DND-41 (cell line): ENCODE data around the gene TBC1D22B.

Experiments
- ATAC-seq: fragments of 200-7000 bp; cut with Tn5 transposase; 3 replicates; pipeline ENCODE4 v1.9.1; 2021; ENCODE audit warnings: low read depth; ENCODE audit not compliant: insufficient read depth
- DNase-seq: peaks from one replicate; pipeline ENCODE4 v3.0.0-alpha.2; 2020
- H2AFZ ChIP-seq: 2 replicates; pipeline ENCODE4 v1.6.0; 2012; ENCODE audit warnings: low read depth, low read length
- H3K27ac ChIP-seq: 2 replicates; pipeline ENCODE4 v1.5.1; 2012; ENCODE audit warnings: low read length, inconsistent platforms
- H3K27me3 ChIP-seq: fragments of 200-600 bp; sonication (generic); 2 replicates; pipeline ENCODE4 v1.6.0; 2012; ENCODE audit warnings: low read length, mild to moderate bottlenecking, inconsistent platforms; ENCODE audit not compliant: insufficient read depth, poor library complexity
- H3K36me3 ChIP-seq: 2 replicates; pipeline ENCODE4 v1.5.1; 2012; ENCODE audit warnings: low read length, inconsistent platforms; ENCODE audit not compliant: insufficient read depth
- H3K4me1 ChIP-seq: 2 replicates; pipeline ENCODE4 v1.5.1; 2012; ENCODE audit warnings: mild to moderate bottlenecking, low read length; ENCODE audit not compliant: insufficient read depth
- H3K4me2 ChIP-seq: 2 replicates; pipeline ENCODE4 v1.6.0; 2012; ENCODE audit warnings: mild to moderate bottlenecking, moderate library complexity, low read length, inconsistent platforms; ENCODE audit not compliant: insufficient read depth
- H3K4me3 ChIP-seq, 2 experiments: fragments of 200-600 bp in 1 of 2; shearing (Covaris generic) in 1 of 2; 2 replicates each; pipeline ENCODE4 v1.5.1; 2012 to 2016; ENCODE audit warnings: inconsistent platforms in 2 of 2, low read length in 2 of 2, mild to moderate bottlenecking in 2 of 2, low read depth in 1 of 2, moderate library complexity in 1 of 2
- H3K79me2 ChIP-seq: 2 replicates; pipeline ENCODE4 v1.6.0; 2012; ENCODE audit warnings: low read length, inconsistent platforms; ENCODE audit not compliant: insufficient read depth
- H3K9ac ChIP-seq: 2 replicates; pipeline ENCODE4 v1.6.0; 2012; ENCODE audit warnings: low read depth, mild to moderate bottlenecking, inconsistent platforms, low read length, moderate library complexity
- H3K9me3 ChIP-seq: 2 replicates; pipeline ENCODE4 v1.5.1; 2012; ENCODE audit warnings: low read length, moderate library complexity, mild to moderate bottlenecking, inconsistent platforms; ENCODE audit not compliant: insufficient read depth, severe bottlenecking
- H4K20me1 ChIP-seq: 2 replicates; pipeline ENCODE4 v1.6.0; 2012; ENCODE audit warnings: low read length; ENCODE audit not compliant: insufficient read depth
- EZH2 ChIP-seq: IDR thresholded peaks from 3 replicates; pipeline ENCODE4 v1.6.1; 2012; ENCODE audit warnings: borderline replicate concordance, low read depth, mild to moderate bottlenecking, moderate library complexity, low read length, inconsistent platforms; ENCODE audit not compliant: severe bottlenecking
- TF ChIP-seq, protein P1 (sequence below): IDR thresholded peaks from 2 replicates; pipeline ENCODE4 v1.5.1; 2012; ENCODE audit warnings: borderline replicate concordance, low read length, moderate library complexity, mild to moderate bottlenecking; ENCODE audit not compliant: poor library complexity, severe bottlenecking; ENCODE audit errors: extremely low read depth

Gene TBC1D22B

GRCh38 chr6:37262446-37263026 lies 5.0 kb downstream of the TBC1D22B start:
- ATAC-seq (no peak), DNase-seq (no peak)
- TF ChIP-seq, protein P1, sequence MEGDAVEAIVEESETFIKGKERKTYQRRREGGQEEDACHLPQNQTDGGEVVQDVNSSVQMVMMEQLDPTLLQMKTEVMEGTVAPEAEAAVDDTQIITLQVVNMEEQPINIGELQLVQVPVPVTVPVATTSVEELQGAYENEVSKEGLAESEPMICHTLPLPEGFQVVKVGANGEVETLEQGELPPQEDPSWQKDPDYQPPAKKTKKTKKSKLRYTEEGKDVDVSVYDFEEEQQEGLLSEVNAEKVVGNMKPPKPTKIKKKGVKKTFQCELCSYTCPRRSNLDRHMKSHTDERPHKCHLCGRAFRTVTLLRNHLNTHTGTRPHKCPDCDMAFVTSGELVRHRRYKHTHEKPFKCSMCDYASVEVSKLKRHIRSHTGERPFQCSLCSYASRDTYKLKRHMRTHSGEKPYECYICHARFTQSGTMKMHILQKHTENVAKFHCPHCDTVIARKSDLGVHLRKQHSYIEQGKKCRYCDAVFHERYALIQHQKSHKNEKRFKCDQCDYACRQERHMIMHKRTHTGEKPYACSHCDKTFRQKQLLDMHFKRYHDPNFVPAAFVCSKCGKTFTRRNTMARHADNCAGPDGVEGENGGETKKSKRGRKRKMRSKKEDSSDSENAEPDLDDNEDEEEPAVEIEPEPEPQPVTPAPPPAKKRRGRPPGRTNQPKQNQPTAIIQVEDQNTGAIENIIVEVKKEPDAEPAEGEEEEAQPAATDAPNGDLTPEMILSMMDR: no peak
- TF ChIP-seq EZH2: no peak
- Histone ChIP-seq H3K4me2 (0 out of 2 replicates have a peak overlapping the region, but pooled peaks have one; percentile 3), H3K79me2 (peaks cover 97% of the 10 kb centered on the region), H3K9ac (no peak overlapping the region), H3K4me3 (no peak overlapping the region), H3K27ac (peak overlapping the region; percentile 58), H3K9me3 (no peaks in the 10 kb centered on the region), H4K20me1 (no peaks in the 10 kb centered on the region), H2AFZ (no peak overlapping the region), H3K4me1 (peaks cover 77% of the 10 kb centered on the region), H3K27me3 (no peaks in the 10 kb centered on the region), H3K36me3 (peaks cover 10% of the 10 kb centered on the region)

GRCh38 chr6:37265001-37265400 lies 7.4 kb downstream of the TBC1D22B start:
- H3K9ac ChIP-seq: no peak overlapping the region
- ATAC-seq (0 out of 3 replicates have a peak, but pooled peaks have one; percentile 25), DNase-seq (no peak)
- H3K4me3 ChIP-seq: no peak overlapping the region
- no peaks in the 10 kb centered on the region for H3K27me3 ChIP-seq
- H3K9me3 ChIP-seq: no peaks in the 10 kb centered on the region
- no peak overlapping the region for H2AFZ ChIP-seq
- peak overlapping the region; percentile 24; the same call in 1 of the 2 replicates for H3K4me2 ChIP-seq
- peaks cover 29% of the 10 kb centered on the region for H3K36me3 ChIP-seq
- no peaks in the 10 kb centered on the region for H4K20me1 ChIP-seq
- H3K4me1 ChIP-seq: peaks cover 62% of the 10 kb centered on the region
- TF ChIP-seq EZH2: no peak
- TF ChIP-seq, protein P1: no peak
- peak overlapping the region; percentile 58 for H3K27ac ChIP-seq
- H3K79me2 ChIP-seq: peaks cover 97% of the 10 kb centered on the region

GRCh38 chr6:37265860-37266259 lies 8.3 kb downstream of the TBC1D22B start:
- H3K9me3 ChIP-seq: no peaks in the 10 kb centered on the region
- H3K4me2 ChIP-seq: no peak overlapping the region
- H3K4me3 ChIP-seq: no peak overlapping the region
- peak overlapping the region; percentile 10; the same call in 1 of the 2 replicates for H3K27ac ChIP-seq
- no peak for ATAC-seq
- H3K36me3 ChIP-seq: peaks cover 33% of the 10 kb centered on the region
- no peak for TF ChIP-seq EZH2
- TF ChIP-seq, protein P1: no peak
- DNase-seq: no peak
- no peak overlapping the region for H2AFZ ChIP-seq
- H3K4me1 ChIP-seq: peaks cover 59% of the 10 kb centered on the region
- H3K27me3 ChIP-seq: no peaks in the 10 kb centered on the region
- no peak overlapping the region for H3K9ac ChIP-seq
- H3K79me2 ChIP-seq: peaks cover 94% of the 10 kb centered on the region
- H4K20me1 ChIP-seq: no peaks in the 10 kb centered on the region

- Histone ChIP-seq H3K4me2 (no peak overlapping the region), H3K27me3 (no peaks in the 10 kb centered on the region), H3K36me3 (peaks cover 33% of the 10 kb centered on the region), H4K20me1 (no peaks in the 10 kb centered on the region), H3K4me3 (no peak overlapping the region), H3K79me2 (peaks cover 90% of the 10 kb centered on the region), H3K27ac (no peak overlapping the region), H3K9ac (no peak overlapping the region), H2AFZ (no peak overlapping the region), H3K4me1 (peaks cover 59% of the 10 kb centered on the region), H3K9me3 (no peaks in the 10 kb centered on the region)
- DNase-seq (no peak), ATAC-seq (no peak)
- TF ChIP-seq, protein P1: no peak
Measured at GRCh38 chr6:37269105-37269504, 11.5 kb downstream of the TBC1D22B start.
